Transverse colon (tissue), 4 donors: ENCODE results near the gene NCAPD2.

Experiments used
- EP300 ChIP-seq: sonication (generic); formaldehyde crosslinking; IDR thresholded peaks from one replicate; pipeline ENCODE4 v1.6.1; 2017; ENCODE audit warnings: antibody characterized with exemption, low read depth
- POLR2A ChIP-seq: fragments of 450-650 bp; IDR thresholded peaks from one replicate; pipeline ENCODE4 v1.6.1; 2016; ENCODE audit warnings: antibody characterized with exemption, mild to moderate bottlenecking, moderate library complexity
- POLR2AphosphoS5 ChIP-seq, 3 donors: sonication (generic); formaldehyde crosslinking; IDR thresholded peaks; one replicate each; pipeline ENCODE4 v1.6.1; 2016; ENCODE audit warnings: antibody characterized with exemption in 3 of 3
- TF ChIP-seq, protein P1 (sequence below), 5 experiments: fragments of 200-600 bp in 3 of 5; fragments of 450-650 bp in 2 of 5; sonication (generic) in 3 of 5; IDR thresholded peaks; 1 replicate in 2 of 5; 2 replicates in 3 of 5; pipeline ENCODE4 v1.5.1; 2016 to 2017; ENCODE audit warnings: antibody characterized with exemption in 5 of 5, inconsistent platforms in 3 of 5, mild to moderate bottlenecking in 2 of 5, moderate library complexity in 1 of 5

GRCh38 chr12:6548966-6549683 is 55.2 kb downstream of the NCAPD2 start:
- TF ChIP-seq, protein P1, sequence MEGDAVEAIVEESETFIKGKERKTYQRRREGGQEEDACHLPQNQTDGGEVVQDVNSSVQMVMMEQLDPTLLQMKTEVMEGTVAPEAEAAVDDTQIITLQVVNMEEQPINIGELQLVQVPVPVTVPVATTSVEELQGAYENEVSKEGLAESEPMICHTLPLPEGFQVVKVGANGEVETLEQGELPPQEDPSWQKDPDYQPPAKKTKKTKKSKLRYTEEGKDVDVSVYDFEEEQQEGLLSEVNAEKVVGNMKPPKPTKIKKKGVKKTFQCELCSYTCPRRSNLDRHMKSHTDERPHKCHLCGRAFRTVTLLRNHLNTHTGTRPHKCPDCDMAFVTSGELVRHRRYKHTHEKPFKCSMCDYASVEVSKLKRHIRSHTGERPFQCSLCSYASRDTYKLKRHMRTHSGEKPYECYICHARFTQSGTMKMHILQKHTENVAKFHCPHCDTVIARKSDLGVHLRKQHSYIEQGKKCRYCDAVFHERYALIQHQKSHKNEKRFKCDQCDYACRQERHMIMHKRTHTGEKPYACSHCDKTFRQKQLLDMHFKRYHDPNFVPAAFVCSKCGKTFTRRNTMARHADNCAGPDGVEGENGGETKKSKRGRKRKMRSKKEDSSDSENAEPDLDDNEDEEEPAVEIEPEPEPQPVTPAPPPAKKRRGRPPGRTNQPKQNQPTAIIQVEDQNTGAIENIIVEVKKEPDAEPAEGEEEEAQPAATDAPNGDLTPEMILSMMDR (IDR thresholded peaks at IDR 0.05): no peak
- TF ChIP-seq EP300: no peak
- TF ChIP-seq POLR2A: no peak
- TF ChIP-seq POLR2AphosphoS5 (IDR thresholded peaks at IDR 0.05): no peak
